GM21825 (cell line): ENCODE measurements around the gene CACNG8.
"Not testable (repeated sequence)": the region's sequence is repeated elsewhere in the genome, so short reads cannot be mapped to it uniquely, and the experiment has no call there.

Source experiments
- ATAC-seq: cut with Tn5 transposase; IDR thresholded peaks from one replicate; pipeline ENCODE4 v1.9.1; 2021; ENCODE audit warnings: mild to moderate bottlenecking, moderate library complexity; ENCODE audit not compliant: unreplicated experiment

The CACNG8 gene

GRCh38 chr19:54030895-54031586 lies 68.3 kb downstream of the CACNG8 start:
- no peak for ATAC-seq

GRCh38 chr19:54035215-54036178 lies 72.8 kb downstream of the CACNG8 start:
- ATAC-seq = no peak

GRCh38 chr19:54036542-54036941 lies 73.8 kb downstream of the CACNG8 start:
- not testable (repeated sequence) for ATAC-seq
